Subcutaneous abdominal adipose tissue (tissue), 5 donors: Measurements from ENCODE around the gene IFRD2.
A peak's percentile ranks its signal among the peaks of the same experiment; 100 is the strongest.
"Not testable (repeated sequence)": the region's sequence is repeated elsewhere in the genome, so short reads cannot be mapped to it uniquely, and the experiment has no call there.

Source experiments
- H3K27ac ChIP-seq: one replicate; pipeline ENCODE4 v1.7.0; 2013; ENCODE audit warnings: low read depth, mild to moderate bottlenecking, inconsistent platforms, low read length, moderate library complexity
- H3K27me3 ChIP-seq, 5 donors: one replicate each; pipeline ENCODE4 v1.7.0; 2013; ENCODE audit warnings: low read length in 5 of 5, inconsistent platforms in 1 of 5; ENCODE audit not compliant: control insufficient read depth in 5 of 5, insufficient read depth in 4 of 5
- H3K36me3 ChIP-seq, 5 donors: one replicate each; pipeline ENCODE4 v1.7.0; 2013; ENCODE audit warnings: low read length in 5 of 5; ENCODE audit not compliant: control insufficient read depth in 5 of 5, insufficient read depth in 5 of 5
- H3K4me1 ChIP-seq, 5 donors: one replicate each; pipeline ENCODE4 v1.7.0; 2013; ENCODE audit warnings: low read length in 5 of 5, mild to moderate bottlenecking in 3 of 5, moderate library complexity in 1 of 5; ENCODE audit not compliant: control insufficient read depth in 5 of 5, insufficient read depth in 5 of 5
- H3K4me3 ChIP-seq, 5 donors: one replicate each; pipeline ENCODE4 v1.7.0; 2013; ENCODE audit warnings: low read length in 5 of 5, low read depth in 1 of 5
- H3K9ac ChIP-seq, 5 donors: one replicate each; pipeline ENCODE4 v1.7.0; 2013; ENCODE audit warnings: low read length in 5 of 5, mild to moderate bottlenecking in 4 of 5, moderate library complexity in 3 of 5
- H3K9me3 ChIP-seq, 5 donors: one replicate each; pipeline ENCODE4 v1.7.0; 2013; ENCODE audit warnings: low read length in 5 of 5; ENCODE audit not compliant: control insufficient read depth in 5 of 5
- donor health status: healthy.
- donor health status: healthy.
- donor health status: healthy.
- donor health status: healthy.
- donor health status: healthy.

The IFRD2 gene

DNA sequence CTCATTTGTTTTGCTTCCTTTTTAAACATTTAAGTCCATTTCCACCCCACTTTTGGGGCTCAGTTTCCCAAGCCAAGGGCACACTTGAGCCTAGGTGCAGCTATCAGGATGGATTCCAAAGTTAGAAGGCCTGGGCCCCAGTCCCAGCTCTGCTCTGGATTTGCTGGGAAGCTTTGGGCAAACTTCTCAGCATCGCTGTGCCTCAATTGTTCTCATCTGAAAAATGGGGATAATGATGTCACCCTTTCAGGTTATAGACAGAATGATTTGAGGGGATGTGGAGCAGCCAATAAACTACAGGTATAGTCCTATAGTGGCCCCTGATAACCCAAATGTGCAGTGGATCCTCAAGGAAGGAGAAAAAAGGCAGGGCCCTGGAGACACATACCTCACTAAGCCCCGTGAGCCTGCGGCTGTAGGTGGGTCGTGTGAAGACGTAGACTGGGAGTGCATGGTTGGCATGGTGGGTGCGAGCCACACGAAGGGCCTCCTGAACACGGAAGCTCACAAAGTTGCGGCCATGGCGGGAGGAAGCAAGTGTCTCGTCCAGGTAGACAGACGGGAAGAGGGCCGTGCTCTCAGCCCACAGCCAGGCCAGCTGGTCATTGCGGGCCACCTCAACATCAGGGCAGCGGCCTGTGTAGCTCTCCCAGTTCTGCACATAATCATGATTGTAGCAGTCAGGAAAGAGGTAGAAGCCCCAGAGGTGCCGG, 27.1 kb upstream of the IFRD2 start:
- Histone ChIP-seq H3K27ac (no peak overlapping the region), H3K9ac (peak overlapping the region in 2 of 5 donors; percentile 10 to 53), H3K27me3 (no peaks in the 10 kb centered on the region), H3K4me1 (peaks cover 28 to 84% (median 73%) of the 10 kb centered on the region in 5 donors), H3K36me3 (peaks cover 0 to 54% (median 49%) of the 10 kb centered on the region in 5 donors), H3K9me3 (no peaks in the 10 kb centered on the region), H3K4me3 (peak overlapping the region; percentile 22 to 95 (median 79))

DNA sequence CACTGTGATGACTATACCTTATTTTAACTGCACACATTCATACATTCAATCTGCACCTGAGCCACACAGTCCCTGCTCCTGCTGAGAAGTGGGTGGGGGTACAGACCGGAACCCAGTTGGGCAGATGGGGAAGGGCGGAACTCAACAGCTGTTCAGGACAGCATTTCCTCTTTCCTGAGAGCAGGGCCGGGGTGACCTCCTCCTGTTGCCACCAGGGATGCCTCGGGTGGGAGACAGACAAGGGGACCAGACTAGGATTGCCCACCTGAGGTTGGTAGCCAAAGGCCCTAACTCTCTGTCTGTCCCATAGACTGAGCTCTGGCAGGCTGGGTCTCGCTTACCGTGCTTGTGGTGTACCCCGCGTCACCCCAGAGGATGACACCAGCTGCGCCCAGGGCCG, 26.4 kb upstream of the IFRD2 start:
- Histone ChIP-seq H3K4me3 (peak overlapping the region in 4 of 5 donors; percentile 22 to 95 (median 80)), H3K4me1 (peaks cover 26 to 82% (median 71%) of the 10 kb centered on the region in 5 donors), H3K27ac (no peak overlapping the region), H3K36me3 (peaks cover 0 to 54% (median 49%) of the 10 kb centered on the region in 5 donors), H3K9me3 (no peaks in the 10 kb centered on the region), H3K9ac (peak overlapping the region in 2 of 5 donors; percentile 10 to 53), H3K27me3 (no peaks in the 10 kb centered on the region)

DNA sequence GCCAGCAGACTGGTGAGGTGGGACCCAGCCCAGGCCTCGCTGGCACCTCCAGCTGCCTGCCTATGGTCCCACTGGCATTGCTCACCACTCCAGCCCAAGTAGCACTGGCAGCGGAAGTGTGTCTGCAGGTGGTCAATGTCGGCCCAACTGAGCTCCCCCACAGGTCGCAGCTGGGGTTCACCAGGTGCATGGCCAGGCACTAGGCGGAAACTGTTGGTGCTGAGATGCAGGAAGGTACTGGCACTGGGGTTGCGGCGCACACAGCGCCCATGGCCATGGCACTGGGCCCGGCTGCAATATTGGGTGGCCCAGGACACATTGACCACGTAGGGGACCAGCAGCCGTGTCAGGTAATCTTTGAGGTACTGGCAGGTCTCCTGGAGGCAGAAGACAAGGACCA, 25.9 kb upstream of the IFRD2 start:
- H3K27ac ChIP-seq, result no peak overlapping the region
- peak overlapping the region in 2 of 5 donors; percentile 28 to 33 for H3K9ac ChIP-seq
- H3K4me3 ChIP-seq, result peak overlapping the region in 2 of 5 donors; percentile 79 to 81
- H3K27me3 ChIP-seq, result no peaks in the 10 kb centered on the region
- H3K9me3 ChIP-seq, result no peaks in the 10 kb centered on the region
- peaks cover 0 to 54% (median 49%) of the 10 kb centered on the region in 5 donors for H3K36me3 ChIP-seq
- peaks cover 26 to 77% (median 66%) of the 10 kb centered on the region in 5 donors for H3K4me1 ChIP-seq

DNA sequence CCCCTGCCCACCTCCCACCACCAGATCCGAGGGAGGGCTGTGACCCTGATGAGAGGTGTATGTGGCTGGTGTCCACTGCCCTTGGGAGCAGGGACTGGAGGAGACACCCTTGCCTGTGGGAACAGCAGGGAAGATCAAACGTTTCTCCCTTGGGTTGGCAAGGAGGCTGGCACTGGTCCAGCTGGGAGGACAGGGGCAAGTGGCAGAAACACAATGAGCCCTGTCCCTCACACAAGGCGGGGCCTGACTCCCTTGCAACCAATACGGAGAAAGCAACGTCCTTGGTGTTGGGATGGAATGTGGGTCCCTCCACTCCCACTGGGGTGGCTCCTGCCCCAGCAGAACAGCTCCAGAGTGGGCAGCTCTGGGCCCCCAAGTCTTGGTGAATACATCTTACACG, 25.1 kb upstream of the IFRD2 start:
- H3K4me1 ChIP-seq, result peaks cover 26 to 68% (median 57%) of the 10 kb centered on the region in 5 donors
- no peaks in the 10 kb centered on the region for H3K9me3 ChIP-seq
- H3K4me3 ChIP-seq, result no peak overlapping the region
- peak overlapping the region in 1 of 5 donors; percentile 53 for H3K9ac ChIP-seq
- H3K27ac ChIP-seq, result peak overlapping the region; percentile 23
- peaks cover 0 to 54% (median 49%) of the 10 kb centered on the region in 5 donors for H3K36me3 ChIP-seq
- H3K27me3 ChIP-seq, result no peaks in the 10 kb centered on the region

DNA sequence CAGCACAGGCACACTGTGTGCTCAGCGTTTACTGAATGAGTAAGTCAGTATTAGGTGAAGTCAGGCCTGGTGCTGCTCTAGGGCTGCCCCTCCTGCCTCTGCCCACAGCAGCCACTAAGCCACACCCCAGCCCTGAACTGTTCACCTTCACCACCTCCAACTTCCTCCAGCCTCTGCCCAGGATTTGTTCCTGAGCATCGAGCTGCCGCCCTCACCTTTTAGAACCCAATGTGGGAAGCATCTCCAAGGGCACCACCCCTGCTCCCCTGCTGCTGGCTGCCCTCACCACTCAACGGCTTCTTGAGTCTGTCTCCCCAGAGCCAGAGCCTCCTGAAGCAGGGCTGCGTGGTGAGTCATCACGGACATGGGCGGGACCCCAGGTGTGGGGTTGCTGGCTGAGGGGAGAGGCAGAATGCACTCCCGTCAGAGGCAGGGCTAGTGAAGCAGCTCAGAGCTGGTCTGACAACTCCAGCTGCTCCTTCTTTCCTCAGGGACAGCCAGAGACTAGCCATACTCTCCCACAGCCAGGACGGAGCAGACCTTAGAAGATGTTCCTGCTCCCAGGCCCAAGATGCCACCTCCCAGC, 24.5 kb upstream of the IFRD2 start:
- H3K36me3 ChIP-seq, result peaks cover 0 to 54% (median 49%) of the 10 kb centered on the region in 5 donors
- H3K4me1 ChIP-seq, result peaks cover 26 to 63% (median 52%) of the 10 kb centered on the region in 5 donors
- peak overlapping the region; percentile 23 for H3K27ac ChIP-seq
- no peaks in the 10 kb centered on the region for H3K9me3 ChIP-seq
- H3K4me3 ChIP-seq, result no peak overlapping the region
- peak overlapping the region in 1 of 5 donors; percentile 53 for H3K9ac ChIP-seq
- no peaks in the 10 kb centered on the region for H3K27me3 ChIP-seq

DNA sequence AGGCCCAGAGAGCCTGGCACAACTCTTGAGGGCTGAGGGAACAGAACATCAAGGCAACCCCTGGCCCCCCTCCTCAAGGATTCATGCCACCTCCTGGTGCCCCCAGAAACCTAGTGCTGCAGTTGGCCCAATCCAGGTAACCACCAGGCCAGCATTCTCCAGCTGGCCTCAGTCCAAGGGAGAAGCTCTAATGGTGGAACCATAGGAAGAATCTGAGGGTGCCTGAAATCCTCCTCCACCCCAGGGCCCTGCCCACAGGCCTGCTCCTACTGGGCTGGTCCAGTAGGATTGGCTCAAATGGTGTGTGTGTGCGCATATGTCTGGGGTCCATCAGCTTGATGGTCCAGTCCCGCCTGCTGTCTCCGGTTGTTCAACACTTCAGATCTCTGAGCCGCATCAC, 22.6 kb upstream of the IFRD2 start:
- Histone ChIP-seq H3K27me3 (no peaks in the 10 kb centered on the region), H3K4me1 (peaks cover 20 to 51% (median 42%) of the 10 kb centered on the region in 5 donors), H3K27ac (peak overlapping the region; percentile 25), H3K4me3 (no peak overlapping the region), H3K9me3 (no peaks in the 10 kb centered on the region), H3K9ac (no peak overlapping the region), H3K36me3 (peaks cover 0 to 51% (median 47%) of the 10 kb centered on the region in 5 donors)

DNA sequence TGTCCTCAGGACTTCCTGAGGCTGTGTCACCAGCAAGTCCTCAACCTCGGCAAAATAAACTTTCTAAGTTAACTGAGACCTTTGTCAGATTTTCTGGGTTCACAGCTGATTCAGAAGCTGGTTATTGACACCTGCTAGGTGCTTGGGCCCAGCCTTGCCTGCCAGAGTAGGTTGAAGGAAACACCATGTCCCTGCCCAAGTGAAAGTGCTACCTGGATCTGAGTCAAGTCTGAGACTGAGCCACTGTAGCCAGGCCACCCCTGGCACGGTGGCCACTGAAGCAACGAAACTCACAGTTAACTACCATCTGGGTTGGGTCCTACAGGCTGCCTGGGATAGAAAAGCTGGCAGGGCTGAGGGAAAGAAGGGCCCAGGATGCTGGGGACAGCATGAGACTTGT, 22.1 kb upstream of the IFRD2 start:
- Histone ChIP-seq H3K4me1 (peaks cover 16 to 46% (median 37%) of the 10 kb centered on the region in 5 donors), H3K4me3 (no peak overlapping the region), H3K27ac (peak overlapping the region; percentile 25), H3K9me3 (no peaks in the 10 kb centered on the region), H3K9ac (peak overlapping the region in 1 of 5 donors; percentile 5), H3K27me3 (no peaks in the 10 kb centered on the region), H3K36me3 (peaks cover 0 to 46% (median 42%) of the 10 kb centered on the region in 5 donors)

DNA sequence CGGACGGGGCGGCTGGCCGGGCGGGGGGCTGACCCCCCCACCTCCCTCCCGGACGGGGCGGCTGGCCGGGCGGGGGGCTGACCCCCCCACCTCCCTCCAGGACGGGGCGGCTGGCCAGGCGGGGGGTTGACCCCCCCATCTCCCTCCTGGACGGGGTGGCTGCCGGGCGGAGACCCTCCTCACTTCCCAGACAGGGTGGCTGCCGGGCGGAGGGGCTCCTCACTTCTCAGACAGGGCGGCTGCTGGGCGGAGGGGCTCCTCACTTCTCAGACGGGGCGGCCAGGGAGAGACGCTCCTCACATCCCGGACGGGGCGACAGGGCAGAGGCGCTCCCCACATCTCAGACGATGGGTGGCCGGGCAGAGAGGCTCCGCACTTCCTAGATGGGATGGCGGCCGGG, 19.8 kb upstream of the IFRD2 start:
- Histone ChIP-seq H3K36me3 (peaks cover 0 to 27% (median 20%) of the 10 kb centered on the region in 5 donors), H3K4me1 (peaks cover 3 to 23% (median 17%) of the 10 kb centered on the region in 5 donors)
- H3K27ac ChIP-seq, result not testable (repeated sequence)

DNA sequence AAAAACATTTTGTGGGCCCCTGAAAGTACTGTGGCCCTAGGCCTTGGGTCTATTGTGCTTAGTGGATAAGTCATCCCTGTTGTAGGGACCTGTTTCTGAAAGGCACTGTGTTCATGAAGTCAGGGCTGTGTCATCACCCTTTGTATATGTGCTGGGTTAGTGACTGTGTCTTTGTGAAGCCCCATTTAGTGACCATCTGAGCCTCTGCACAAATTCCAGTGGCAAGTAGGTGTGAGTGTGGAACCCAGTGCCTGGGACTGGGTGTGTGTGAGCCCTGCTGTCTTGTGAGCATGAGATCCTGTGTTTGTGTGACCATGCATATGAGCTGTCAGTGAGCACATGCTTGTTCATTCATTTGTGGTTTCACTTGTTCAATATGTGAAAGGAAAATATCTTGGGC, 12.4 kb upstream of the IFRD2 start:
- H3K4me3 ChIP-seq, result no peak overlapping the region
- peaks cover 13 to 37% (median 27%) of the 10 kb centered on the region in 5 donors for H3K4me1 ChIP-seq
- no peaks in the 10 kb centered on the region for H3K9me3 ChIP-seq
- no peak overlapping the region for H3K9ac ChIP-seq
- no peak overlapping the region for H3K27ac ChIP-seq
- no peaks in the 10 kb centered on the region for H3K36me3 ChIP-seq
- H3K27me3 ChIP-seq, result no peaks in the 10 kb centered on the region

More for the DNA sequence above, 19.8 kb upstream of the IFRD2 start:
- H3K27me3 ChIP-seq, H3K9me3 ChIP-seq, H3K4me3 ChIP-seq, H3K9ac ChIP-seq: not testable (repeated sequence)
